Measurements from ENCODE around the gene LUM.
A peak's percentile ranks its signal among the peaks of the same experiment; 100 is the strongest.

Gene LUM, protein sequence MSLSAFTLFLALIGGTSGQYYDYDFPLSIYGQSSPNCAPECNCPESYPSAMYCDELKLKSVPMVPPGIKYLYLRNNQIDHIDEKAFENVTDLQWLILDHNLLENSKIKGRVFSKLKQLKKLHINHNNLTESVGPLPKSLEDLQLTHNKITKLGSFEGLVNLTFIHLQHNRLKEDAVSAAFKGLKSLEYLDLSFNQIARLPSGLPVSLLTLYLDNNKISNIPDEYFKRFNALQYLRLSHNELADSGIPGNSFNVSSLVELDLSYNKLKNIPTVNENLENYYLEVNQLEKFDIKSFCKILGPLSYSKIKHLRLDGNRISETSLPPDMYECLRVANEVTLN

DNA sequence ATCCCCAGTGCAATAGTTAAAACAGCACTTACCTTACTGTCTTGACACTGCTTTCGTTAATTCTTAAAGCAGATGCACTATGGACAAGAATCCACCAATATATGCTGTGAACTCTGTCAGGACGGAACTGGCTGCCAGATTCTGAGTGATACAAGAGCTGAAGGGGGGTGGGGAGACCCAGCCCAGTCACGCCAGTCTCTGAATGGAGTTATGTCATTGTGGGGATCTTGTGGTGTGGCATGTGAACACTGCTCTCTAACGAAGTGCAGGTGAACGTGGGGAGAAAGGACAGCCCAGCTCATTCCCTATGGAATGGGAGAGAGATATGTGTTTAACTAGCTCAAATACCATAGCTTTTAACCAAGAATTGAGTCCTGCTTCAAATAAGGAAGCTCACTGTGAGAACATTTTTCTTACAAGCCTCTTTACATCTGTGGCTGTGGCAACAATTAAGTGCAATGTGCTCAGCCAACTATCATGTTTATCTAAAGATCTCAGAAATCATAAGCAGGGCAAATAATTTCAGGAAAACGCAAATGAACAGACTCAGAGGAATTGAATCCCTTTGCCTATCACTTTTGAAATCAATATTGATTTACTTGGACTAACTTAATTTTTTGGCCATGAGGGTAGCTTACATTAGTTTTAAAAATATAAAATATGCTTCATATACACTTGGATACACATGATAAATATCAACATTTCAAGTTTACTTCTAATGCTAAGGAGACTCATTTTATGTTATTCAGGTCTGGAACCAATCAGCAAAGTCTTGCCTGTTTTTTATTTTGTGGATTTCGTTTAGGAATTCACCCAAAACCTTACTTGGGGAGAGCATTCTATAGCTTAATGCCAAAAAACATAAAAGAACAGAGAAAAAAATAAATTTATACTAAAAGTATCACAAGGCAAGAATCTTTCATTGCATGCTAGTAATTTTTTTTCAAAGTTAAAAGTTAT, at the start of gene LUM:
Gene LUM (minus strand): TSS at position 129 of the 960 bp plus-strand sequence. CDS start 2,515 bp downstream, outside the sequence.
- peak within 1 kb of the TSS; percentile 63 for H3K4me3 ChIP-seq (ENCODE audit: low read depth, low read length)
- TF ChIP-seq, protein P1, sequence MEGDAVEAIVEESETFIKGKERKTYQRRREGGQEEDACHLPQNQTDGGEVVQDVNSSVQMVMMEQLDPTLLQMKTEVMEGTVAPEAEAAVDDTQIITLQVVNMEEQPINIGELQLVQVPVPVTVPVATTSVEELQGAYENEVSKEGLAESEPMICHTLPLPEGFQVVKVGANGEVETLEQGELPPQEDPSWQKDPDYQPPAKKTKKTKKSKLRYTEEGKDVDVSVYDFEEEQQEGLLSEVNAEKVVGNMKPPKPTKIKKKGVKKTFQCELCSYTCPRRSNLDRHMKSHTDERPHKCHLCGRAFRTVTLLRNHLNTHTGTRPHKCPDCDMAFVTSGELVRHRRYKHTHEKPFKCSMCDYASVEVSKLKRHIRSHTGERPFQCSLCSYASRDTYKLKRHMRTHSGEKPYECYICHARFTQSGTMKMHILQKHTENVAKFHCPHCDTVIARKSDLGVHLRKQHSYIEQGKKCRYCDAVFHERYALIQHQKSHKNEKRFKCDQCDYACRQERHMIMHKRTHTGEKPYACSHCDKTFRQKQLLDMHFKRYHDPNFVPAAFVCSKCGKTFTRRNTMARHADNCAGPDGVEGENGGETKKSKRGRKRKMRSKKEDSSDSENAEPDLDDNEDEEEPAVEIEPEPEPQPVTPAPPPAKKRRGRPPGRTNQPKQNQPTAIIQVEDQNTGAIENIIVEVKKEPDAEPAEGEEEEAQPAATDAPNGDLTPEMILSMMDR (IDR thresholded peaks at IDR 0.05; ENCODE audit: low read depth, low read length) = no peak

DNA sequence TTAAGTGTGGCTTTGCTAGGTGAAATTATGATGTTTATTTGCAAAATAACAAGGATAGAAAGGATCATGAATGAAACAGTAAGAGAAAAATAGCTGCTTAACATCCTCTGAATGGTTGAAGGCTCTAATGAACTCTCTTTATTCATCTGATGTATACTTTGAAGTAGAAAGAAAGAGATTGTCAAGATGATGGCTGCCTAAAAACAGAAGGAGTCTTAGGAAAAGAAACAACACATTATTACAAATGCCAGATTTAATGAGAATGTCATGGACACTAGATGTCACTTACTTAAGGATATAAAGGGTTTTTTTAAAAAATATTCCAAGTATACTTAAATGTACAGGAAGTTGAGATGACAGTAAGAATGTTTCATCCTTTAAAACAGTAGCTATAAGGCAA, 49.7 kb upstream of the LUM start:
- H3K4me3 ChIP-seq (ENCODE audit: low read depth, low read length) = no peak overlapping the region
- TF ChIP-seq, protein P1 (IDR thresholded peaks at IDR 0.05; ENCODE audit: low read depth, low read length) = no peak

DNA sequence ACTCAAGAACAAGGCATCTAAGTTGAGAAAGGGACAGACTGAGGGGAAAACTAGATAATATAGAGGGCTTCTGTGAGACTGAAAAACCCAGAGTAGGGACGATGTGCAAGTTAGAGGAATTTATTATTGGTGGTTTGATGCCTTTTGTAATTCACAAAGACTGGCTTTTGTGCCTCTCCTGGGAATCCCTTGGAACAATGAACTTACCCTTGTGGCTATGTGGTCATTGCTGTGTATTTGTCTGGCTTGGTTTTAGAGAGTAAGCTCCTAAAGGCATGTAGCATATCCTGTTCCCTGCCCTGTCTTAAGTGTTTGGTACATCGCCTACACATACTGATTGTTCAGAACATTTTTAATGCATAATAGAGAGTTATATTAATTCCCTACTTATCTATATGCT, 44.7 kb upstream of the LUM start:
- no peak overlapping the region for H3K4me3 ChIP-seq (ENCODE audit: low read depth, low read length)
- TF ChIP-seq, protein P1 (IDR thresholded peaks at IDR 0.05; ENCODE audit: low read depth, low read length) = no peak

DNA sequence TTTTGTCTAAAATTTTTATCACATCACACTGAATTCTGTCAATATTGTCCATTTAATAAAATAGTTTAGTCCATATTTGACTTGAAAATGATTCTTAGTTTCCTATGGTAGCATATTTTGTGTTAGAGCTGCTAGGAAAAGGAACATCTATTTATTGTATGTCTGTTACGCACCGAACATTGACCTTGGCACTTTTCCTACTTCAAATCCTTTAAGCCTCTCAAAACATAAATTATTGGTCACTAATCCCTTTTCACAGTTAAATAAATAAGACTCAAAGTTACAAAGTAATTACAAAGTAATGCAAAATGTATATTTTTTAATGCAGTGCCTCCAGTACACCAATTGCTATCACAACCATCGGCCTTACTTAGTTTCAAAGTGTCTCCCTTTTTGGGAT, 42.8 kb upstream of the LUM start:
- no peak overlapping the region for H3K4me3 ChIP-seq (ENCODE audit: low read depth, low read length)
- TF ChIP-seq, protein P1 (IDR thresholded peaks at IDR 0.05; ENCODE audit: low read depth, low read length) = no peak

DNA sequence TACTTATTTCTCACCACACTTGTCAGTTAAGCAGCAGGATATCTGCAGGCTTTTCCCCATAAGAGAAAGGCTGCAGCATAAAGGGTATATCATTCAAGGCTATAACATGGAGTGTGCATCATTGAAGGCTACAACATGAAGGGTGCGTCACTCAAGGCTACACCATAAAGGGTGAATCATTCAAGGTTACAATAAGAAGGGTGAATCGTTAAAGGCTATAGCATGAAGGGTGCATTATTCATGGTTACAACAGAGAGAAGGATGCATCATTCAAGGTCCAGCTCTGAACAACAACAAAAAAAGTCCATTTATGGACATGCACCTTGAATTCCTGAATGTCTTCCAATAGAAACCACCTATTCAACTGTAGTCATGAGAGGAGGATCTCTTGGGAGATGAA, 32.8 kb upstream of the LUM start:
- TF ChIP-seq, protein P1 (IDR thresholded peaks at IDR 0.05; ENCODE audit: low read depth, low read length) = no peak
- H3K4me3 ChIP-seq (ENCODE audit: low read depth, low read length) = no peak overlapping the region

DNA sequence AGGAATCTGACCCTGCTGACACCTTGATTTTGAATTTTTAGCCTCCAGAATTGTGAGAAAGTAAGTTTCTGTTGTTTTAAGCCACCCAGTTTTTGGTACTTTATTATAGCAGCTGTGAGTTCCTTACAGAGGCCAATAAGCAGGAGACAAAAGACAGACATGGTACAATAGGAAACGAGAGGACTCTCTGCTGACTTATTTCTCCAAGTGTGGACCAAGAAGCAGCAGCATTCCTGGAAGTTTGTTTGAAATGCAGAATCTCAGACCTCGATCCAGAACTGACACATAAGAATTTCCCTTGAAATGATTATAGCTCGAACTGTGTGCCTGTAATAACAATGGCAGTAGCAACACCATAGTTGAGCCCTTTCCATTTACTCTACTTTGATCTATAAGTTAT, 31.9 kb upstream of the LUM start:
- H3K4me3 ChIP-seq (ENCODE audit: low read depth, low read length) = no peak overlapping the region
- TF ChIP-seq, protein P1 (IDR thresholded peaks at IDR 0.05; ENCODE audit: low read depth, low read length) = no peak

DNA sequence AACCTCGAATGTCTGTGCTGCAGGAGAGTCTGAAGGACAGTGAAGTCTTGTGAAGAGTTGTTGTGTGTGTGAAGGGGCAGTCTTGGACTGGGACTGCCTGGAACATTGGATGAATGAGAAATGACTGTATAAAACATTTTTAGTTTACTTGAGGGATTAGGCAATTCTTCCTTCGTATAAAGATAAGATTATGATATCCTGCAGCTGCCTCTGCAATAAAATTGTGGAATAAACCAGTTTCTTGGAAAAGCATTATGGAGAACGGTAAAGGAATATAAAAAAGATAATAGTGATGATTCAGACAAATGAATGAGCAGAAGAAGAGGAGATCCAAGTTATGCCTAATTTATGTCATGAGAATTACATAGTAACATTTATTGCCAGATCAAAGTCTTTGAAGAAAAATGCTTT, 30.9 kb upstream of the LUM start:
- H3K4me3 ChIP-seq (ENCODE audit: low read depth, low read length) = no peak overlapping the region
- TF ChIP-seq, protein P1 (IDR thresholded peaks at IDR 0.05; ENCODE audit: low read depth, low read length) = no peak
